NCI-H460 (cell line): ENCODE measurements around the gene PDSS2. TPM values are rescaled to one million over a fixed set of nuclear protein-coding genes. Genes with fewer than 3 reads are reported as not detected.
"Not testable (repeated sequence)": the region's sequence is repeated elsewhere in the genome, so short reads cannot be mapped to it uniquely, and the experiment has no call there.

ENCODE experiments used
- DNase-seq: peaks from one replicate; pipeline ENCODE4 v3.0.0-alpha.2; 2016; ENCODE audit warnings: low read depth; ENCODE audit errors: extremely low read depth
- total RNA-seq: library from RNA; depleted of rRNA; stranded (reverse); fragments of >200 nt; shearing (Covaris generic); gene quantifications from 2 replicates; pipeline ENCODE4 v1.2.3, GENCODE V29; 2014

PDSS2 gene
- total RNA-seq, 1 experiment from 2014 or later: 15.7 TPM

DNA sequence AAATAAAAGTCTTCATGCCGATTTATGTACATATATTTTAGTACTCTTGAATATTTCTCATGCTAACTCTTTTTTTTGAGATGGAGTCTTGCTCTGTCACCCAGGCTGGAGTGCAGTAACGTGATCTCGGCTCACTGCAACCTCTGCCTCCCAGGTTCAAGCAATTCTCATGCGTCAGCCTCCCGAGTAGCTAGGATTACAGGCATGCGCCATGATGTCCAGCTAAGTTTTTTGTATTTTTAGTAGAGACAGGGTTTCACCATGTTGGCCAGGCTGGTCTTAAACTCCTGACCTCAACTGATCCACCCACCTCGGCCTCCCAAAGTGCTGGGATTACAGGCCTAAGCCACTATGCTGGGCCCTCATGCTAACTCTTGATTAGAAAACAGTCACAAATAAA lies 179.4 kb downstream of the PDSS2 start:
- not testable (repeated sequence) for DNase-seq

- no peak for DNase-seq
Observed at GRCh38 chr6:107275330-107275865, 184.0 kb downstream of the PDSS2 start.

- no peak for DNase-seq
Observed at GRCh38 chr6:107274288-107274687, 185.1 kb downstream of the PDSS2 start.

GRCh38 chr6:107272246-107272645 lies 187.1 kb downstream of the PDSS2 start:
- DNase-seq: no peak

DNA sequence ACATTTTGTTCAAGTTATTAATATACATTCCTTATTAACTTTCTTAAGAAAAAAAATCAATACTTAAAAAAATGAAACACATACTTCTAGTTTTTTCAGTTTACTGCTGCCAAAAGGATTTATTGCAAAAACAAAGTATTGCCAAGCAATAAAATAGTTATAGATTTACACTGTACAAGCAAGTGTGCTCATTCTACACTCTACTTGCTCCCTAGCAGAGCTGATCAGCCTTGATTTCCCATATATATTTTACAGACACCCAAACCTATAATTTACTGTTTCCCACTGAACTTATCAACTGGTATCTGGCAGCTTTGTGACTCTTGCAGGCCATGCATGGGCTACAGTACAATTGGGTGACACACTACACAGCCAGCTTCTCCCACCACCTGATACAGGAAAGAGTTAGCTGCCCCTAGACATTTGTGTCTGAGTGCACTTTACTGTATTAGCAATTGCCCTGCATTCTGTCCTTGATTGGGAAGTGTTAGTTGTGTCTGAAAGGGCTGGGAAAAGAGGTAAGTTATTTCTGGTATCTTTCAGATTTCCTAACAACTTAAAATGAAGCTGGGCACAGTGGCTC lies 188.1 kb downstream of the PDSS2 start:
- DNase-seq: no peak

DNA sequence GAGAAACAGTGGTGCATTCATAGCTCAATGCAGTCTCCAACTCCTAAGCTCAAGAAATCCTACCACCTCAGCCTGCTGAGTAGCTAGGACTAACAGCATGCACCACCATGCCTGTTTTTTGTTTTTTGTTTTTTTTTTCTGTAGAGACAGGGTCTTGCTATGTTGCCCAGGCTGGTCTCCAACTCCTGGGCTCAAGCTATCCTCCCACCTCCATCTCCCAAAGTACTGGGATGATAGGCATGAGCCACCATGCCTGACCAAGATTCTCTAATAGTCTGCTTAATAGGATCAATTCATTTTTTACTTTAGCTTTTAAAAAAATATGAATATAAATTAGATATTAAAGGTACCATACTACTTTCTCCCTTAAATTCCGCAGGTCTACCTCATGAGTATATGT lies 191.7 kb downstream of the PDSS2 start:
- no peak for DNase-seq

DNA sequence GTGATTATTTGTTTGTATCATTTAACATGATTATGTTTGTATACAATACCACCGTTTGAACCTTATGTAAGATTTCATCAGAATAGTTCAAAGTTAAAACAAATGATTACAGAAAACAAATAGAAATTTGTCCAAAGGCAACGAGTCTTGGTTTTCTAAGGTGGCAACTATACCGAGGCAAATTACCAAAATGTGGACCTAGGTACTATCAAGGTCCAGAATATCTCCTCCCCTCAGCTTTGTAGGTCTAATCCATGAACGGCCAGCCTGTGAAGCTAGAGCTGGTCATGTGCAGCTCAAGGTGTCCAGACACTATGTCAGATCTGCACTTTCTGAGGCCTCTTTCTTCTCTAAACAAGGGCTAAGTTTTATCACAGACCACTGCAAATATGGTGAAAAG lies 192.4 kb downstream of the PDSS2 start:
- DNase-seq: no peak

DNA sequence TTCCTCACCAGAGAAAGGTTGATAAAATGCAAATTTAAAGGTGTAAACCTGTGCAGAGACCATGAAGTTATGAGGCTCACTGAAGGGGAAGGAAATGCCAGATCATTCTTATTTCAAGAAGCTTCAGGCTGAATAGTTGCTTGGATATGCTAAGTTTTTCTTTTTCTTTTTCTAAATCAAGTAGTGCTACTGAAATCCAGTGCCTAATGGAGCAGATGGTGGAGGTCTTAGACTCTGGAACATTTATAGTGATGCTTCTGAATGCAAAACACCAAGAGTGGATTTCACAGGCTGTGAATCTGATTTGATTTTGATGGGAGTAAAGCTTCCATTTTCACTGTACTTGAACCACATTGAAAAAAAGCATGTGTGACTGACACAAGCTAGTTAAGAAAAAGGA lies 192.8 kb downstream of the PDSS2 start:
- no peak for DNase-seq

DNA sequence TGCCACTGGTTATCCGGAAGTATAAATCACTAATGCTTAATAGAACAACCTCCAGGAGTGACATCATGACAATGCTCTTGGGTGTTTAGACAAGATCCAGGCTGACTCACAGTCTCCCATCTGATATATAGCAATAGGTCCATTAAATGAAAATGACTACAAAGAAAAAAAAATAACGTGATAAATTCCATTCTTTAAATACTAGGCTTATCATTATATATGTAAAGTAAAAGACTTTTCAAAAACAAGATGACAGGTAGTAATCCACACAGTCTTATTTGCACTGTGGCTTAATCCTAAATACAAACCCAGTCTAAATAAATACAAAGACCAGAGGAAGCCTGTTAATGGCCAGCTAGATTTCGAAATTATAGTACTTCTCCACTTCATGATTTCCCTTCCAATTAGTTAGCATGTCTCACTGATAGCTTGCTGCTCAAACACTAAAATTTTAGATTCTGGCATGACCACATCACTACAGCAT lies 195.0 kb downstream of the PDSS2 start:
- DNase-seq: no peak

- no peak for DNase-seq
Observed at GRCh38 chr6:107259951-107260350, 199.4 kb downstream of the PDSS2 start.

DNA sequence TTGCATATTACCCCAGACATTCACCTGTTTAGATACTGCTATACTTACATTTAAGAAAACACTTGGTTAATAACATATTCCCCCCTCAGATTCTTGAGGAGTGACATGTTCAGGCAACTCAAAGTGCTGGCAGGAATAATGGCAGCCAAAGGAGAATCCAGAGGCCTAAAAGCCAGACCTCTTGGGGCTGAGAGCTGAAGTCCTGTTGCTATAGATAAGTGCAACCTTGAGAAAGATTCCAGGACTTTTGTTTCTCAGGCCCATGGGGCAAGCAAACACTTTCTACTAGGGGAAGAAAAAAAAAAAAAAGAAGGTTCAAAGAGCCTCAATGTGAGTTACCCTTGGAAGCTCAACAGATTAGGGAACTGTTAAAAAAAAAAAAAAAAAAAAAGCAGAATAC lies 211.2 kb downstream of the PDSS2 start:
- no peak for DNase-seq

- DNase-seq: no peak
Observed at GRCh38 chr6:107246972-107247615, 212.3 kb downstream of the PDSS2 start.

- no peak for DNase-seq
Observed at GRCh38 chr6:107246249-107246971, 213.0 kb downstream of the PDSS2 start.

- DNase-seq: no peak
Observed at GRCh38 chr6:107244742-107245480, 214.5 kb downstream of the PDSS2 start.

DNA sequence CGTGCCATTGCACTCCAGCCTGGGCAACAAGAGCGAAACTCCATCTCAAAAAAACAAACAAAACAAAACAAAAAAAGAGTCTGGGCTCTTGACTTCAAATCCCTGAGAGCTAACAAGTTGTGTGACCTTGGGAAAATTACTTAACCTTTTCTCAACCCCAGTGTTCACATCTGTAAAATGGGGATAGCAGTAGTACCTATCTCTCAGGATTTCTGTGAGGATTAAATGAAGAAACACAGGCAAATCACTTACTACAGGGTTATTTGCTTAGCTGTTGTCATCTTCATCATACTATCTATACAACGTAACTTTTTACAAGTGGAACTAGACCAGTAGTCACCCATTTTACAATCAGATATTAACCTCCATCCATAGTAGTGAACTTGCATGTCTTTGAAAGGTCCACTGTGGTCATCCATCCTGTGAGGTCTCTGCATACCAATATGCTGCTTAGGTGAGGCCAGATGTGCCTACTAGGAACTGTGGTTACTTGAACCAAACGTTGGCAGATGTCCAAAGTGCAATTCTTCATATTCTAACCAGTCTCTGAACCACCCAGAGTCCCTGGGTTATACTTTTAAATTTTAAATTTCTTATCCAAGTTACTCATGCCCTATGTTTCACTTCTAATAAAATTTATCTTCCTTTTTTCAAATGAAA lies 215.2 kb downstream of the PDSS2 start:
- DNase-seq: no peak

- DNase-seq: no peak
Observed at GRCh38 chr6:107243471-107243870, 215.9 kb downstream of the PDSS2 start.

DNA sequence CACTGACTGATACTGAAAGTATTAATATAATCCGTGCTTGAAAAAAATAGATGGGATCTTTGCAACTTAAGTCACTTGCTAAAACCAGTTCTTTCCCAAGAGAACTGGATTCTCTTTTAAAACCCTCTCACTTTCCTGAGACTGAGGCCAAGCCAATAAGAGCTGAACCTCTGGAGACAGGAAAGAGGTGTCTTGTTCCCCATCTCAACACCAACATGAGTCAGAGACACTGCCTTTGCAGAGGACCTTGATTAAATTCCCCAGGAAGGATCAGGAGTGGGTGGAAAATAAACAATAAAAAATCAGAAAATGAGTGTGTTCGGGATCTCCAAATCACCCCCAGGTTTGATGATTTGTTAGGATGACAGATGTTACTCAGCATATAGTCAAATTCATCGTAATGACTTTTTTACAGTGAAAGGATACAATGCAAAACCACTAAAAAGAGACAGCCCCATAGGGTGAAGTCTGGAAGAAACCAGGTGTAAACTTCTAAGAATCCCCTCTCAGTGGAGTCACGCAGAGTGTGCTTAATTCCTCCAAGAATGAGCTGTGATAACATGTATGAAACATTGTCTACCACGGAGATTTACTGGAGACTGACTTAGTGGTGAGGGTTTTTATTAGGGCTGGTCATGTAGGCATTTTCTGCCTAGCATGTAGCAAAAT lies 221.2 kb downstream of the PDSS2 start:
- DNase-seq: no peak

DNA sequence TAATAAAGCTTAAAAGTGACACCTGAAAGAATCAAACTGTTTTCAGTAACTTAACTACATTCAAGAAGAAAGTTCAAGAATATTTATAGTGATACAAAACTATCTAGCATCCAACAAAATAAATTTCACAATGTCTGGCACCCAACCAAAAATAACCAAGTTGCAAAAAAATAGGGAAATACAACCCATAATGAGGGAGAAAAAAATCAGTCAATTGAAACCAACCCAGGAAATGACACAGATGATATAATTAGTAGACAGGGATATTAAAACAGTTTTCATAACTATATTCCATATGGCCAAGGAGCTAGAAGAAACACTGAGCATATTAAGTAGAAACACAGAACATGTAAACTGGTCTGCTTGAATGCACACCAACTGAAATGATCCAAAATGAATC lies 223.9 kb downstream of the PDSS2 start:
- no peak for DNase-seq

DNA sequence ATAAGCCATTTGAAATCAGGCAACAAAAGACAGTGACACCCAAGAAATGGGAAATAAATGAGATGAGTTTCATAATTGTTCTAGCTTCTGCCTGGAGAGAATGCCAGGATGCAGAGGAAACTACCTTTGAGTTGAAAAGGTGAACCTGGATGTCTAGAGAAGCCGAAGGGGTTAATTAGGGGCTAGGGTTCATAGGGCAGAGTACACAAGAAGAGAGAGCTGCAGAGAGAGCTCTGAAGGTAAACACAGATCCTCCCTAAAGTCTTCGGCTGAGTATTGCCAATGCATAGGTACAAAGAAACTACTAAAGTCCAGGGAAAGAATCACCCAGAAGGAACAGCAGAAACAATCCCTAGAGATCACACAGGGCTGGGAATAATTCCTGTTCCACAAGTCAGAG lies 224.4 kb downstream of the PDSS2 start:
- no peak for DNase-seq

GRCh38 chr6:107231243-107231642 lies 228.1 kb downstream of the PDSS2 start:
- DNase-seq: no peak
